Measurements from ENCODE around the gene PLEKHA8. TPM values are rescaled to one million over a fixed set of nuclear protein-coding genes. Genes with fewer than 3 reads are reported as not detected.

PLEKHA8 gene
- total and polyA plus RNA-seq, 2 of the 8 experiments (the other 6 are each of a cell fraction or from before 2014, with no cell fraction given), result 10.7 to 44.0 TPM

- no peak overlapping the region for H3K27ac ChIP-seq (ENCODE audit: low read depth, low read length)
- no peaks in the 10 kb centered on the region for H3K27me3 ChIP-seq (replicated peaks in 1 of 4; ENCODE audit: control insufficient read depth in 3 of 4, extremely low read depth in 1 of 4, insufficient read depth in 3 of 4, low read length in 3 of 4)
- no peak overlapping the region for H3K4ac ChIP-seq (replicated peaks; ENCODE audit: insufficient read length, low read depth, low read length)
- TF ChIP-seq SUZ12 (IDR thresholded peaks at IDR 0.05; ENCODE audit: low read length), result no peak
- TF ChIP-seq EP300 (IDR thresholded peaks at IDR 0.05; ENCODE audit: borderline replicate concordance in 1 of 2, low read depth in 2 of 2, low read length in 2 of 2), result no peak
- no peak for TF ChIP-seq ATF3 (IDR thresholded peaks at IDR 0.05; ENCODE audit: insufficient read depth, low read depth, low read length)
- no peak for TF ChIP-seq CBX5 (IDR thresholded peaks at IDR 0.05; ENCODE audit: low read depth, low read length)
- TF ChIP-seq, protein P1, sequence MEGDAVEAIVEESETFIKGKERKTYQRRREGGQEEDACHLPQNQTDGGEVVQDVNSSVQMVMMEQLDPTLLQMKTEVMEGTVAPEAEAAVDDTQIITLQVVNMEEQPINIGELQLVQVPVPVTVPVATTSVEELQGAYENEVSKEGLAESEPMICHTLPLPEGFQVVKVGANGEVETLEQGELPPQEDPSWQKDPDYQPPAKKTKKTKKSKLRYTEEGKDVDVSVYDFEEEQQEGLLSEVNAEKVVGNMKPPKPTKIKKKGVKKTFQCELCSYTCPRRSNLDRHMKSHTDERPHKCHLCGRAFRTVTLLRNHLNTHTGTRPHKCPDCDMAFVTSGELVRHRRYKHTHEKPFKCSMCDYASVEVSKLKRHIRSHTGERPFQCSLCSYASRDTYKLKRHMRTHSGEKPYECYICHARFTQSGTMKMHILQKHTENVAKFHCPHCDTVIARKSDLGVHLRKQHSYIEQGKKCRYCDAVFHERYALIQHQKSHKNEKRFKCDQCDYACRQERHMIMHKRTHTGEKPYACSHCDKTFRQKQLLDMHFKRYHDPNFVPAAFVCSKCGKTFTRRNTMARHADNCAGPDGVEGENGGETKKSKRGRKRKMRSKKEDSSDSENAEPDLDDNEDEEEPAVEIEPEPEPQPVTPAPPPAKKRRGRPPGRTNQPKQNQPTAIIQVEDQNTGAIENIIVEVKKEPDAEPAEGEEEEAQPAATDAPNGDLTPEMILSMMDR (IDR thresholded peaks at IDR 0.05; ENCODE audit: control extremely low read depth in 1 of 3, insufficient read depth in 1 of 3, low read depth in 1 of 3, low read length in 3 of 3), result peak in 1 of 3 experiments; percentile 10; a peak in 1 of 4 replicates
- no peak for TF ChIP-seq NRF1 (IDR thresholded peaks at IDR 0.05; ENCODE audit: low read depth, low read length)
- TF ChIP-seq BACH1 (IDR thresholded peaks at IDR 0.05; ENCODE audit: low read length), result no peak
- POLR2A ChIA-PET (ENCODE audit: partially characterized antibody), result interaction anchor here (0.9 to 1.6 kb wide), 4 partner anchors 11 to 34 kb away, joined by 3 to 7 read pairs (median 3); no protein-coding TSS in a partner anchor
- H3K9me3 ChIP-seq (ENCODE audit: insufficient read depth in 2 of 2, low read depth in 1 of 2, low read length in 1 of 2), result no peaks in the 10 kb centered on the region
- CTCF ChIA-PET (ENCODE audit: partially characterized antibody), result interaction anchor here (1.2 to 1.7 kb wide), 4 partner anchors 18 to 52 kb away, joined by 3 to 5 read pairs (median 3); no protein-coding TSS in a partner anchor
- peaks cover 0 to 13% (median 5%) of the 10 kb centered on the region in 4 experiments; a peak in 5 of 7 replicates for H3K4me1 ChIP-seq (replicated peaks in 1 of 4; ENCODE audit: control insufficient read depth in 3 of 4, insufficient read depth in 4 of 4, low read length in 3 of 4)
- no peak overlapping the region for H3K14ac ChIP-seq (ENCODE audit: insufficient read length)
- no peak overlapping the region for H4K91ac ChIP-seq (replicated peaks; ENCODE audit: insufficient read length, low read length)
- H4K8ac ChIP-seq (ENCODE audit: extremely low read depth, insufficient read depth, low read length), result no peak overlapping the region
- H4K20me1 ChIP-seq (replicated peaks in 1 of 2; ENCODE audit: control insufficient read depth in 1 of 2, insufficient read depth in 2 of 2, low read length in 2 of 2), result peaks cover 2 to 11% of the 10 kb centered on the region in 2 experiments
- no peak overlapping the region for H4K5ac ChIP-seq (ENCODE audit: insufficient read length, low read depth, low read length)
- H2BK120ac ChIP-seq (replicated peaks; ENCODE audit: low read depth, low read length), result no peak overlapping the region
- no peak overlapping the region for H2BK20ac ChIP-seq (ENCODE audit: low read length)
- no peak overlapping the region for H2BK5ac ChIP-seq (ENCODE audit: low read depth, low read length)
- no peak overlapping the region for H3K9ac ChIP-seq (replicated peaks in 1 of 4; ENCODE audit: extremely low read depth in 1 of 4, low read depth in 3 of 4, low read length in 3 of 4)
- H2AK5ac ChIP-seq (ENCODE audit: low read depth, low read length), result no peak overlapping the region
- WGBS, 2 experiments (ENCODE audit: extremely low coverage in 1 of 2, insufficient coverage in 1 of 2, insufficient read length in 1 of 2, insufficient replicate concordance in 2 of 2, low coverage in 1 of 2, low lambda C conversion rate in 2 of 2, missing lambda C conversion rate in 1 of 2), result 35% methylated on average over 6 of the region's 6 CpGs; no CpG with 5 or more reads in 1 of the 2 experiments
- no peak overlapping the region for H3K23ac ChIP-seq (ENCODE audit: insufficient read length)
- DNase-seq (ENCODE audit: low read depth in 1 of 2, low spot score in 2 of 2) (no peak), FAIRE-seq (no peak)
- no peak overlapping the region for H2AFZ ChIP-seq (ENCODE audit: low read length)
- H3K23me2 ChIP-seq (ENCODE audit: low read depth, low read length), result peaks cover 11% of the 10 kb centered on the region
- no peak overlapping the region for H3K18ac ChIP-seq (ENCODE audit: extremely low read depth, low read length)
- peaks cover 2% of the 10 kb centered on the region; the same call in 1 of the 2 replicates for H3K79me1 ChIP-seq (ENCODE audit: low read depth, low read length)
- H2BK15ac ChIP-seq (ENCODE audit: low read length), result no peak overlapping the region
- H3K4me3 ChIP-seq (ENCODE audit: extremely low read depth in 1 of 4, insufficient read depth in 2 of 4, low read depth in 3 of 4, low read length in 4 of 4), result peak overlapping the region; percentile 83 to 97 (median 90); a peak in 7 of 8 replicates
- H2BK12ac ChIP-seq (ENCODE audit: low read depth, low read length), result no peak overlapping the region
- H3K56ac ChIP-seq (replicated peaks; ENCODE audit: insufficient read length, low read depth, low read length), result no peak overlapping the region
- H3K36me3 ChIP-seq (ENCODE audit: control insufficient read depth in 2 of 4, insufficient read depth in 4 of 4, low read length in 3 of 4), result no peaks in the 10 kb centered on the region
- H3K79me2 ChIP-seq (ENCODE audit: control insufficient read depth in 1 of 2, insufficient read depth in 2 of 2, low read length in 2 of 2), result peaks cover 8 to 71% of the 10 kb centered on the region in 2 experiments
- peak overlapping the region; percentile 85 to 96 for H3K4me2 ChIP-seq (ENCODE audit: insufficient read depth in 1 of 2, low read depth in 2 of 2, low read length in 2 of 2)
Measured at GRCh38 chr7:30029696-30030095, 1.5 kb downstream of the PLEKHA8 start.
